GM21529 (cell line): ENCODE data around the gene SAXO2.
A peak's percentile ranks its signal among the peaks of the same experiment; 100 is the strongest.
"Not testable (repeated sequence)": the region's sequence is repeated elsewhere in the genome, so short reads cannot be mapped to it uniquely, and the experiment has no call there.

Source experiments
- ATAC-seq: cut with Tn5 transposase; IDR thresholded peaks from one replicate; pipeline ENCODE4 v1.9.1; 2021; ENCODE audit not compliant: unreplicated experiment

Gene SAXO2, protein sequence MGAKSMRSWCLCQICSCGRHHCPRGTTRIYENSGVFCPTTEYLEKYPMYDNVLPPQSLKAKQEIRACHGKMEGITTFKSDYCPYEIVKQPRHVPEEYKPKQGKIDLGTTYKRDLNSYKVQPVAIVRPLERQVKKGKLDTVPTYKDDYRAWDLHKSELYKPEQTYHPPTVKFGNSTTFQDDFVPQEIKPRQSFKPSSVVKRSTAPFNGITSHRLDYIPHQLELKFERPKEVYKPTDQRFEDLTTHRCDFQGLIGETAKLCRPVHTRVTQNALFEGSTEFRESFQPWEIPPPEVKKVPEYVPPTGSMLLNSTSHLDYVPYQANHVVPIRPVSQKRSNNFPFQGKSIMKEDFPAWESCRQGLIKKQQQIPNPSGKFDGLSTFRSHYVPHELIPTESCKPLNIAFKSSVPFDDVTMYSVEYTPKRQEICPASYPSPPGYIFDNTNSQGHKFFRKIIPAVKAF

DNA sequence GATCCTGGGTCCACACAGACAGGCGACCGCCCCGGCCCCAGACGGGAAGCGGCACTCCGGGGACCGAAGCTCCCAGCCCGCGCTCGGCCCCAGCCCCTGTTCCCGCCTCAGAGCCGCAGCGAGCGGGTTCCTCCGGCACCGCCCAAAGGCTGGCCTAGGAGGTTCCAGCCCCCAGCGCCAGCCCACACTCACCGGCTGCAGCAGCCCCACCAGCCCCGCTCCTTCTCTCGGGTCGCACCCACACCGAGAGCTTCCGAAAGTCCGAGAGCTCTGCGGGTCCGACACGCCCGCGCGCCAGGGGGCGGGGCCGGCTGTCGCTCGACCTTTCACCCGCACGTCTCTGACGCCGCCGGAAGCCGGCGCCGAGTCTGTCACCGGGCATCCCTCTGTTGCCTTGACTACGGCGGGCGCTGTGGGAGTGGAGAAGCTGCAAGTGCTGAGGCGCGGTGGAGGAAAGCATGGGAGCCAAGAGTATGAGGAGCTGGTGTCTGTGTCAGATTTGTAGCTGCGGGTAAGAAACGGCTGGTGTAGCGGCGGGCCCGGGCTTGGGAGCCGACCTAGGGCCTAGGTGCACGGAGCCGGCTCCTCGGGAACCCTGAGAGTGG, at the start of gene SAXO2, which contains the start of gene EFL1:
TSS of gene SAXO2 (plus strand) at position 397 of the 605 bp plus-strand sequence. CDS start at position 459, 62 bp downstream.
TSS of gene EFL1 (minus strand) at position 313 of the 605 bp plus-strand sequence. CDS start 956 bp downstream, outside the sequence.
- peak; percentile 98 for ATAC-seq

DNA sequence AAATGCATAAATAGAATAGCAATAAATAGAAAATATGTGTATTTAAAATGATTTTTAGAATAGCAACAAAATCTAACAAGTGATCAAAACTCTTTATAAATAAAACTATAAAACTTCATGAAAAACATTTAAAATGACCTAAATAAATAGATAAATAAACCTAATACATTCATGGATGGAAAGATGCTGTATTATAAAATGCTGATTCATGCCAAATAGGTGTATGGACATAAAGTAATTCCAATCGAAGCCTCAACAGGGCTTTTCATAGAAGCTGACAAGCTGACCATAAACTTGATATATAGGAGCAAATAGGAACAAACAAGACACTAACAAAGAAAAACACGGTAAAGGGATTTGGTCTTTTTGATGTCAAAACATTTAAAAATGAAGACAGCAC, 46.5 kb upstream of the SAXO2 start:
- not testable (repeated sequence) for ATAC-seq

DNA sequence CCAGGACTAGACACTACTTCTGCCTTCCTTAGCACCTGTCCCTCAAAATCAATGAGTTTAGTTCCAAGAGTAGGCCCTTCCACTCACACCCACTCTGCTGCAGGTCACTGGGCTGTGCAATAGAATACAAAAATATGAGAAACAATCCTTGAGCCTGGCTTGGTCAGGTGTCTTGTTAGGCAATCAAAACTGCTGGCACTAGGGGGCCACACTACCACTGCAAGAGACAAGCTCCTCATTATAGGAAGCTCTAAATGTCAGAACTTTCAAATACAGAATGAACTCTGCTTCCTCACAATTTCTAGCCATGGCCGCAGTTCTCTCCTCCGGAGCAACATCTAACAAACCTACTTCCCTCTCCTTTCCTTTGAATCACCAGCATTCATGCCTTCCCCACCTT, 41.1 kb upstream of the SAXO2 start:
- ATAC-seq, result not testable (repeated sequence)

GRCh38 chr15:82228750-82229149, 33.9 kb upstream of the SAXO2 start:
- ATAC-seq, result no peak

GRCh38 chr15:82231233-82231632, 31.4 kb upstream of the SAXO2 start:
- no peak for ATAC-seq

DNA sequence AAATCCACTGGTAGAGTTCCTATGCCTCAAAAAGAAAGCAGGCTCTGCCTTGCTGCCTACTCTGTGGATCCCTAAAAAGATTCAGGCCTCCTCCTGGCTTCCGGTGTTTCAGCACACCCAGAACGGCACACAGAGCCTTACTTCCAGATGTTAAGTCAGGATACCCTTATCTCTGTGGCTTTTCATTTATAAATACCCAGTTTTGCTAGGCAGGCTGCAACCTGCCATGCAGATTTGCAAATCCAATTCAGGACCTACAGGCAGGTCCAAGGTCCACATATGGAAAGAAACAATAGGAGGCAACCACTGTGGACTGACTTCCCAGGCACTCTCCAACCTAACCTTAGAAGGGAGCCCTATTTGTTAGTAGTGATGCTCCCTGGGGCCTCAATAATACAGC, 30.8 kb upstream of the SAXO2 start:
- no peak for ATAC-seq

GRCh38 chr15:82237944-82238534, 24.6 kb upstream of the SAXO2 start:
- ATAC-seq, result not testable (repeated sequence)

DNA sequence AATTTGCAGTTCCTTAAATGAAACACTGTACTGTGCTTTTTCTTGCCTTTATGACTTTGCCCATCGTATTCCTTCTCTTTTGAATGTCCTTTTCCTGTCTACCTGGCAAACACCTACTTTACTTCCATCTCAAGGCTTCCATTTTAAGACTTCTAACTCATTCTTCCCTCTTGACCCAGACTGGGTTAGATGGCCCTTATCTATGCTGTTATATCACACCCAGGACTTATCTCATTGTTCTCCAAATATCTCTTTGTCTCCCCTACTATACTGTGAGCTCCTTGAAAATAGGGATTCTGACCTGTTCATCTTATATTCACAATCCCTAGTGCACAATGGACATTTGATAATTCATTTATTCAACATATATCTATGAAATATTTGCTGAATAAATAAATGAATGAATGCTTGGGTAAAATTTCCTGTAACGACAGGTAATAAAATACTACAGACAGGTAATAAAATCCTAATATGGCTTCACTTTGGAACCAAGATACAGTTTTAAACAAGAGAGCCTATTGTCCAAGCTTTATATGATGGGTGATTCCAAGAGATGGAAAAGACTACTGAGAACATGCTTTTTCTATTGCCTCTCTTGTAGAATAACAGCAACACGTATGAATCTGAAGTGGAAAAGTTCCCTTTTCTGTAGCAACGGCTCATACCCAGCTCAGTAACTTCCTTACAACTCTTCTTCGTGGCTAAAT, 22.8 kb upstream of the SAXO2 start:
- ATAC-seq, result no peak

DNA sequence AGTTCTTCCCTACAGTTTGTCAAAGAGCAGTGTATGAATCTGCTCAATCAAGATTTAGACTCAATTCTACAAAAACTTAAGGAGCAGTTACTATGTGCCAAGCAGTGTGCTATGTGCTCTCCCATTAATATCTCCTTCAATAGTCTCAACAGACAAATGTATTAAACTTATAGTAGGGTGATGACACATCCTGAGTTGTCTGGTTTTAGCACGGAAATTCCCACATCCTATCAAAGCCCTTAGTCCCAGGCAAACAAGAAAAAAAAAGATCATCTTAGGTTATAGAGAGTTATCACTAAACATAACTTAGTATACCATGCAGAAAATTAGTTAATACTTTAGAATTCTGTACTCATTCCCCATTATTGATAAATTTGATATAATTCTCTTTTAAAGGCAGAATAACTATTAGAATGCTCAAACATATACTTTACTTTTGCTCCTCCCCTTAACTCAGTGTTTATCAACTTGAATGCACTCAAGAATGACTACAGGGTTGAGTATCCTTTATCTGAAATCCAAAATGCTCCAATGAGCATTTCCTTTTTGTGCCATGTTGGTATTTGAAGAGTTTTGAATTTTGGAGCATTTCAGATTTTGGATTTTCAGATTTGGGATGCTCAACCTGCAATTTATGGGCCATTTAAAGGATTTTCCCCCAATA, 20.6 kb upstream of the SAXO2 start:
- ATAC-seq, result not testable (repeated sequence)

DNA sequence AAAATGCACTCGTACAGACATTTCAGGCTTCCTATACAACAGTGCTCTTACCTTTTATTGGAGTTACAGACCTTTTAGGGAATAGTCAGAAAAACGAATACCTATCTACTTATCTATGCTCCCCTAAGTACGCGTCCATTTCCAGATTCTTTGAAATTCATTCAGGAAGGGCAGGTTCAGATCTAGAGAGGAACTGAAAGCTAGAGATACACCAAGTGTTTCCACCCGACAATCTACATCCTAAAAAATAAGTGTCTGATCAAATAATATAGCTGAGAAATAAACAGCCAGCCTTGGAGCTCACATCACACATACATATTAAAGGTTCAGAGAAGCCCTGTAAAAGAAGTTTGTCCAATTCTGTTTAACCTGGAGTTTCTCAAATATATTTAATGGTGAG, 19.0 kb upstream of the SAXO2 start:
- not testable (repeated sequence) for ATAC-seq

DNA sequence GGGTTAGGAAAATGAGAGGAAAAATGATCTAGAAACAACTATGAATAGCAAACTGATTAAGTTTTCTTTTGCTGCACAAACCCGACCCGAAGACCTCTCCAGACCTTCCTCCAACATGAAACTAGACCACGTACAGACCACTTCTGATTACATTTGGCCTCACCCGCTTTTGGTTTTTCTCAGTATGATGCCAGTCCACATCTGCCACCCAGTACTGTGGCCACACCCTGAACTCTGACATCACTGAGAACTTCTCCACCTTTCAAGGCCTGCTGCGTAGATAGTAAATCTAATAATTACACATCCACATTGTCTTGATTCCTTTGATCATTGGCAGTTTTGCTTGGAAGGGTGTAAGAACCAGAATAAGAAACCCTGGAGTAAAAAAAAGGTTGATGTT, 16.7 kb upstream of the SAXO2 start:
- ATAC-seq, result not testable (repeated sequence)

- not testable (repeated sequence) for ATAC-seq
Observed at GRCh38 chr15:82248261-82248660, 14.4 kb upstream of the SAXO2 start.

DNA sequence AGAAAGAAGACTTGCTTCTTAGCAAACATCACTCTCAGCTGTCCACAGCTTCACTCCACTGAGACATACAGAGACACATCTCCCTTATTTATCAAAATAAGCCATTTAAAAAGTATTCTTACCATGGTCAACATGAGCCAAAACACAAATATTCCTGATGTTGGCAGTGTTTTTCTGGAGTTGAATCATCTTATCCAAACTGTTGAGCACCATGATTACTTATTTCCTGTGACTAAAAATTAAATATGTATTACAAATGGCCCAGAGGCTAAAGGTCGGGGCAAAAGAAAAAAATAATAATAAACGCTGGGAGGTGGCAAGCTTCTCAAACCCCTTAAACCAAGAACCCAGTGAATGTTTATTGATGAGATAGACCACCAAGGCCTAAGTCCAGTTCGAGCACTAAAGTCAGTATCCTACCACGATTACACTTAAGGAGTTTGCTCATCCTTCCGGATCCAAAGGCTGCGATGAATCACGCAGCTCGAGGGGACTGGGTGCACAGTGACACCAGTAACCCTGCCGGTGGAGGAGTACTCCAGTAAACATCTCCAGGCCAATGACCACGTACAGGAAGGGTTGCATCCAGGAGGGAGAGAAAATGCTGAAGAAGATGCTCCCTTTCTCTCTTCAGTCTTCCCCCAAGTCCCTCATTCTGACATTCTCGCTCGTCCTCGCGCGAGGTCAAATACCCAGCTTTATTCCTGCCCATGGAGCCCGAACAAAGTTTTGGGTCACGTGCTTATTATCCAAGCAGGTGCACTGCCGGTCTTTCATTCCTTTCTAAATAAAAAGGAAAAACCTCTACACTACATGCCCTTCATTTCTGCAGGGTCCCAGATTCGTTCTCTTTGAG, 824 bp upstream of the SAXO2 start:
- ATAC-seq, result peak; percentile 23

GRCh38 chr15:82263350-82263749, 732 bp downstream of the SAXO2 start:
- ATAC-seq, result no peak

DNA sequence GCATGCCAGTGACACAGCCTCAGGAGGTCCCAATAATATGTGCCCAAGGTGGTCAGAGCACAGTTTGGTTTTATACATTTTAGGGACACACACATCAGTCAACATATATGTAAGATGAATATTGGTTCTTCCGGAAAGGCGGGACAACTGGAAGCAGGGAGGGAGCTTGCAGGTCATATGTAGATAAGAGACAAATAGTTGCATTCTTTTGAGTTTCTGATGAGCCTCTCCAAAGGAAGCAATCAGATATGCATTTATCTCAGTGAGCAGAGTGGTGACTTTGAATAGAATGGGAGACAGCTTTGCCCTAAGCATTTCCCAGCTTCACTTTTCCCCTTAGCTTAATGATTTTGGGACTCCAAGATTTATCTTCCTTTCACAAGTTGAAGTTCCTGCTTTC, 4.5 kb downstream of the SAXO2 start:
- not testable (repeated sequence) for ATAC-seq

DNA sequence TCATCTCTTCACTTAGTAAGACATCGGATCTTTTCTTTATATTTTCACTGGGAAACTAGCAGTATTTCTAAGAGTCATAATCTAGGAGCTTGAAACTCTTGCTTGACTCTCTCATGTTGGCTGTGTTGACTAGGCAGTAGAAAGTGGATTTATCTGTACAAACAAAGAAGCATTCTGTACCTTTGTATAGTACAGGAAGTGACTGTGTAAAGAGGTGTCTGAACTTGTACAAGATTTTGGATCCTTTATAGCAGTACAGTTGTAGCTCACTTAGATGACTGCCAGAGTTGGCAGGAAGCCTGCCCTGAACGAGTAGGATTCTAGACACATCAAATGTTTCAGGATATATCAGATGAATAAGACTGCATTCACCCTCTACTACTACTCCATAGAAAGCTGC, 5.8 kb downstream of the SAXO2 start:
- ATAC-seq, result not testable (repeated sequence)

GRCh38 chr15:82272154-82272553, 9.5 kb downstream of the SAXO2 start:
- ATAC-seq, result no peak

GRCh38 chr15:82275410-82275809, 12.8 kb downstream of the SAXO2 start:
- no peak for ATAC-seq

GRCh38 chr15:82281276-82281675, 18.7 kb downstream of the SAXO2 start:
- ATAC-seq, result not testable (repeated sequence)

DNA sequence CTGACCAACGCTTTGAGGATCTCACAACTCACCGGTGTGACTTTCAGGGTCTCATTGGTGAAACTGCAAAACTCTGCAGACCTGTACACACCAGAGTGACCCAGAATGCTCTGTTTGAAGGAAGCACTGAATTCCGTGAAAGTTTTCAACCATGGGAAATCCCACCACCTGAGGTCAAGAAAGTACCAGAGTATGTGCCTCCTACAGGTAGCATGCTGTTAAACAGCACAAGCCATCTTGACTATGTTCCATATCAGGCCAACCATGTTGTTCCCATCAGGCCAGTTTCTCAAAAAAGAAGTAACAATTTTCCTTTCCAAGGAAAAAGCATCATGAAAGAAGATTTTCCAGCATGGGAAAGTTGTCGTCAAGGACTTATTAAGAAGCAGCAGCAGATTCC, 19.8 kb downstream of the SAXO2 start:
- ATAC-seq, result not testable (repeated sequence)
